HEK293T (cell line): ENCODE data around the gene FARP1.

Source experiments
- ARNT ChIP-seq: fragments of 450-650 bp; IDR thresholded peaks from 2 replicates; pipeline ENCODE4 v1.6.1; 2017; ENCODE audit warnings: mild to moderate bottlenecking
- CTBP1 ChIP-seq: fragments of 450-650 bp; IDR thresholded peaks from 2 replicates; pipeline ENCODE4 v1.6.1; 2016; ENCODE audit warnings: borderline replicate concordance
- FOXM1 ChIP-seq: fragments of 450-650 bp; IDR thresholded peaks from 2 replicates; pipeline ENCODE4 v1.6.1; 2017; ENCODE audit warnings: mild to moderate bottlenecking, borderline replicate concordance
- NFRKB ChIP-seq: fragments of 450-650 bp; IDR thresholded peaks from 2 replicates; pipeline ENCODE4 v1.6.1; 2016; ENCODE audit warnings: mild to moderate bottlenecking, moderate library complexity
- PKNOX1 ChIP-seq: fragments of 450-650 bp; IDR thresholded peaks from 2 replicates; pipeline ENCODE4 v1.6.1; 2016
- SP1 ChIP-seq: fragments of 450-650 bp; IDR thresholded peaks from 2 replicates; pipeline ENCODE4 v1.6.1; 2017
- SUZ12 ChIP-seq: fragments of 450-650 bp; IDR thresholded peaks from 2 replicates; pipeline ENCODE4 v1.6.1; 2016; ENCODE audit warnings: mild to moderate bottlenecking
- TARDBP ChIP-seq: fragments of 450-650 bp; IDR thresholded peaks from 2 replicates; pipeline ENCODE4 v1.6.1; 2016

GRCh38 chr13:98098516-98098915 lies 44.4 kb upstream of the FARP1 start:
- TF ChIP-seq PKNOX1 (no peak), FOXM1 (no peak), CTBP1 (no peak), SP1 (no peak), ARNT (no peak), SUZ12 (no peak), NFRKB (no peak), TARDBP (no peak)
